Kidney (tissue), 14 donors: ENCODE measurements around the gene UCP3. TPM values are rescaled to one million over a fixed set of nuclear protein-coding genes. Genes with fewer than 3 reads are reported as not detected.

Source experiments
- DNase-seq, 5 donors: peaks; one replicate each; pipeline ENCODE4 v3.0.0-alpha.2; 2013 to 2020
- FAIRE-seq: peaks from 2 replicates; lab custom pipeline; 2012; peaks lifted over from hg19 to GRCh38; lab: Jason Lieb, UNC
- H3K27ac ChIP-seq, 2 donors: one replicate each; pipeline ENCODE4 v1.7.0; 2013; ENCODE audit warnings: low read depth in 2 of 2, low read length in 2 of 2, inconsistent platforms in 1 of 2
- H3K27me3 ChIP-seq: one replicate; pipeline ENCODE4 v1.7.1; 2013; ENCODE audit warnings: low read length, inconsistent platforms; ENCODE audit not compliant: control insufficient read depth, insufficient read depth
- H3K36me3 ChIP-seq, 3 donors: one replicate each; pipeline versions ENCODE4 v1.7.0 to v1.7.1; 2013; ENCODE audit warnings: low read length in 3 of 3, control low read depth in 1 of 3, inconsistent platforms in 1 of 3; ENCODE audit not compliant: insufficient read depth in 3 of 3, control insufficient read depth in 2 of 3
- H3K4me1 ChIP-seq, 3 donors: one replicate each; pipeline versions ENCODE4 v1.7.0 to v1.7.1; 2013; ENCODE audit warnings: low read length in 3 of 3, inconsistent platforms in 1 of 3, low read depth in 1 of 3; ENCODE audit not compliant: control insufficient read depth in 2 of 3, insufficient read depth in 2 of 3
- H3K4me3 ChIP-seq, 3 donors: one replicate each; pipeline versions ENCODE4 v1.7.0 to v1.8.1; 2013; ENCODE audit warnings: low read length in 3 of 3, control low read depth in 1 of 3, inconsistent platforms in 1 of 3
- H3K9ac ChIP-seq, 3 donors: one replicate each; pipeline versions ENCODE4 v1.7.0 to v1.7.1; 2013; ENCODE audit warnings: low read length in 3 of 3, control low read depth in 1 of 3, inconsistent platforms in 1 of 3
- H3K9me3 ChIP-seq, 3 donors: one replicate each; pipeline versions ENCODE4 v1.7.0 to v1.7.1; 2013; ENCODE audit warnings: low read length in 3 of 3, control low read depth in 1 of 3, inconsistent platforms in 1 of 3; ENCODE audit not compliant: control insufficient read depth in 2 of 3, insufficient read depth in 1 of 3
- intact Hi-C: fragments of 100-400 bp; cut with DNase I; formaldehyde crosslinking; loops from one replicate; pipeline ENCODE4 v1.11.1; 2022
- polyA plus RNA-seq: library from polyadenylated mRNA; stranded (reverse); fragments of 350-450 nt; fragmentation: Illumina TruSeq; extraction: RNeasy Lipid Tissue Mini Kit (QIAGEN cat#74804); gene quantifications from one replicate; pipeline ENCODE4 v1.2.3, GENCODE V29; 2014; ENCODE audit warnings: low read depth, low replicate concordance; ENCODE audit not compliant: insufficient read depth
- total RNA-seq: library from RNA; stranded (reverse); fragmentation: NEBNext Ultra II Directional; extraction: Animal tissue kit (Norgen Biotek cat#: 25700); gene quantifications from one replicate; pipeline ENCODE4 v1.2.1, GENCODE V29; 2021
- TF ChIP-seq, protein P1 (sequence below): IDR thresholded peaks from 3 replicates; pipeline ENCODE4 v1.5.1; 2012; ENCODE audit warnings: mild to moderate bottlenecking, moderate library complexity, borderline replicate concordance; ENCODE audit not compliant: insufficient read depth; ENCODE audit errors: extremely low read depth
- donor health status: control.
- donor health status: control.
- donor health status: control.
- donor health status: control.
- donor health status: control.
- donor health status: DM: yes; HTN: yes; CAD: no.
- donor health status: Normal renal cell carcinoma (clear cell type).

Gene UCP3
- total and polyA plus RNA-seq, 2 donors from 2014 or later: 0.28 to 4.0 TPM

DNA sequence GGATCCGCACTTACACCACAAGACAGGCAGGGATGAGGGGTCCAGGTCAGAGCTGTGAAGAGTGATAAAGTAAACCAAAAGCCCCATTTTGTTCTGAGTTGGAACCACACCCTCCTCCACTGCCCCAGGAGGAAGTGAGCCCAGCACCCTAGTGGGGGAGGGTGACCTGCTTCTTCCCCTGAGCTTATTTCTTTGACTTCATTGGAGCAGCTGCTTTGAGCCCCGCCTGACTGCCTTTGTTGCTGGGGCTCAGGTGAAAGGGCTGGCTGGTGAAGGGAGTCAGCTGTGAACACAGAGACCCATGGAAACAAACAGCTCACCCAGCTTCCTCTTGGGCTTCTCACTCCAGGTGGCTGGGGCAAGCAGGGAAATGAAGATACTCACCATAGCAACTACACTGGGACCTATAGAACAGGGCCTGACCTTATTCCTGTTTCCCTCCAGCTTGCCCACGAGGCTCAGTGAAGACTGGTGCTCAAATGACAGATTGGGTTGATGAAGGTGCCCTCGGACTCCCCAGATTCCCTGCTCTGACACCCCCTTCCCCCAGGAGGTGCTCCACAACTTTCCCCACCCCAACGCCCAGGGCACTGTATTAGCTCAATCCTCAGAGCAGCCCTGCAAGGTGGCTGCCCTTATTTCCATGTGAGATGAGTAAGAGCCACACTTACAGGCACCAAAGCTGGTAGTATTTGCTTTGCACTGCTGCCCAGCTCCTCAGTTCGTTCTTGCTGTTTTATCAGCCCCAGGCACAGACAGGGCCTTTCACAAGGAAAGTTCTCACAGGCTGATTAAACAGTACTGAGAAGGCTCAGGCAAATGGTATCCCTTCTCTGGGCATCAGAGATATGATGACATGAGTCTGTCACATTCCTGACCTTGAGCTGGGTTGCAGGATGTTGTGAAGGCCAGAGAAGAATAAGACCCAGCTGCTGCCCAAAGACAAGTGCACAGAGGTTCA is 28.6 kb downstream of the UCP3 start:
- Histone ChIP-seq H3K27ac (peak overlapping the region; percentile 59), H3K9me3 (no peaks in the 10 kb centered on the region), H3K4me1 (peaks cover 0 to 9% (median 6%) of the 10 kb centered on the region in 3 donors), H3K9ac (no peak overlapping the region), H3K27me3 (no peaks in the 10 kb centered on the region), H3K36me3 (peaks cover 0 to 4% (median 0%) of the 10 kb centered on the region in 3 donors), H3K4me3 (peak overlapping the region in 1 of 3 donors; percentile 6)
- FAIRE-seq (no peak), DNase-seq (peak; percentile 80 to 87 (median 82))
- intact Hi-C loops: no loop called here
- TF ChIP-seq, protein P1, sequence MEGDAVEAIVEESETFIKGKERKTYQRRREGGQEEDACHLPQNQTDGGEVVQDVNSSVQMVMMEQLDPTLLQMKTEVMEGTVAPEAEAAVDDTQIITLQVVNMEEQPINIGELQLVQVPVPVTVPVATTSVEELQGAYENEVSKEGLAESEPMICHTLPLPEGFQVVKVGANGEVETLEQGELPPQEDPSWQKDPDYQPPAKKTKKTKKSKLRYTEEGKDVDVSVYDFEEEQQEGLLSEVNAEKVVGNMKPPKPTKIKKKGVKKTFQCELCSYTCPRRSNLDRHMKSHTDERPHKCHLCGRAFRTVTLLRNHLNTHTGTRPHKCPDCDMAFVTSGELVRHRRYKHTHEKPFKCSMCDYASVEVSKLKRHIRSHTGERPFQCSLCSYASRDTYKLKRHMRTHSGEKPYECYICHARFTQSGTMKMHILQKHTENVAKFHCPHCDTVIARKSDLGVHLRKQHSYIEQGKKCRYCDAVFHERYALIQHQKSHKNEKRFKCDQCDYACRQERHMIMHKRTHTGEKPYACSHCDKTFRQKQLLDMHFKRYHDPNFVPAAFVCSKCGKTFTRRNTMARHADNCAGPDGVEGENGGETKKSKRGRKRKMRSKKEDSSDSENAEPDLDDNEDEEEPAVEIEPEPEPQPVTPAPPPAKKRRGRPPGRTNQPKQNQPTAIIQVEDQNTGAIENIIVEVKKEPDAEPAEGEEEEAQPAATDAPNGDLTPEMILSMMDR: no peak

DNA sequence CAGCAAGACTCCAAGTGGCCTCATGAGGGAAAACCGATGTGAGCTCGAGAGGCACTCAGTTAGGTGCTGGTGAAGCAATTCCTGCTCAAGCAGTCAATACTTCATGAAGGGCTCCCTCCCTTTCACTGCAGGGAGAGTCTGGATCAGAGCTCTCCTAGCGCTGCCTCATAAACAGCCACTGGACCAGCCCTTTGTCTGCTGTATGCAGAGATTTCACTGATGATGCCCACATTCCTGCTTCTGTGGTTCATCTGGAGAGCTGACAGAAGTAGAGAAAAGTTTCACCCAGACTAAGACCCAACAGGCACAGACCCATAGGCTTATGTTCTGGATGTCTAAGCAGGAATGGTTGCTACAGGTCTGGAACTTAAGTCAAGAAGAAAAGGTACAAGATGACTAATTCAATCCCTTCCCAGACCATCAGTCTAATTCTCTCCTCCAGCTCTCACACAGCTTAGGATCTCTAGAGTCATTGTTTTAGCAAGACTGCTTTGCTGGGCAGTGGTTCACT is 30.3 kb downstream of the UCP3 start:
- Histone ChIP-seq H3K36me3 (peaks cover 0 to 4% (median 0%) of the 10 kb centered on the region in 3 donors), H3K4me1 (peaks cover 0 to 9% (median 2%) of the 10 kb centered on the region in 3 donors), H3K27ac (no peak overlapping the region), H3K9me3 (no peaks in the 10 kb centered on the region), H3K27me3 (no peaks in the 10 kb centered on the region), H3K9ac (no peak overlapping the region), H3K4me3 (no peak overlapping the region)
- no peak for FAIRE-seq
- no peak for DNase-seq
- TF ChIP-seq, protein P1: no peak
- intact Hi-C loops: no loop called here

DNA sequence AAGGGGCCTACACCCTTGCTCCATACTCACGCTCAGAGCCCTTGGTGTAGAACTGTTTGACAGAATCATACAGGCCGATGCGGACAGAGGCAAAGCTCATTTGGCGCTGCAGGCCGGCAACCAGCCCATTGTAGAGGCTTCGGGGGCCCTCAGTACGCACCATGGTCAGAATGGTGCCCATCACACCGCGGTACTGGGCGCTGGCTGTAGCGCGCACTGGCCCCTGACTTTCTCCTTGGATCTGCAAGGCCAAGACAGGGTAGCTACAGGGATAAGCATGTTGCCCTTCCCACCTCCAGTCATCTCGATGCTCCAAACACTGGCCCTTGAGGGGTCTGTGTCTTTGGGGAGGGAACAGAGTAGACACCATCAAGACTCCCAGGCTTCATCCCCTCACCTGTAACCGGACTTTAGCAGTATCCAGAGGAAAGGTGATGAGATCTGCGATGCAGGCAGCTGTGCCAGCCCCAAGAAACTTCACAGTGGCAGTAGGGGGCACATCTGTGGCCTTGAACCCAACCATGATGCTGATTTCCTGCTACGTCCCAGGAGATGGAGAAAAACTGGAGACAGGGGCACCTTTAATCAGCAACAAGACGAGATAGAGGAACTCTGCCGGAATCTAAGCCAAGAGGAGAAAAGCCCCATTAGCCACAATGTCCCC is 30.9 kb downstream of the UCP3 start:
- no peaks in the 10 kb centered on the region for H3K9me3 ChIP-seq
- H3K4me1 ChIP-seq: peaks cover 0 to 7% (median 0%) of the 10 kb centered on the region in 3 donors
- no peak overlapping the region for H3K9ac ChIP-seq
- TF ChIP-seq, protein P1: no peak
- H3K27ac ChIP-seq: no peak overlapping the region
- FAIRE-seq (no peak), DNase-seq (peak in 1 of 5 donors; percentile 49)
- H3K36me3 ChIP-seq: peaks cover 0 to 4% (median 0%) of the 10 kb centered on the region in 3 donors
- intact Hi-C loops: no loop called here
- no peak overlapping the region for H3K4me3 ChIP-seq
- H3K27me3 ChIP-seq: no peaks in the 10 kb centered on the region
